Omental fat pad (tissue), 4 donors: ENCODE results near the gene FLT3LG. TPM values are rescaled to one million over a fixed set of nuclear protein-coding genes. Genes with fewer than 3 reads are reported as not detected.

ENCODE experiments used
- ATAC-seq: fragments of 150-250 bp; one replicate; pipeline ENCODE4 v1.9.1; 2016; ENCODE audit warnings: mild to moderate bottlenecking, moderate library complexity; ENCODE audit not compliant: low FRiP score
- DNase-seq: peaks from one replicate; pipeline ENCODE4 v3.0.0-alpha.2; 2019; ENCODE audit warnings: low spot score
- total RNA-seq, 4 donors: library from RNA; depleted of rRNA; stranded (reverse); fragments of >200 nt; gene quantifications; one replicate each; pipeline ENCODE4 v1.1.0, GENCODE V29; 2016
- TF ChIP-seq, protein P1 (sequence below), 3 donors: fragments of 450-650 bp; IDR thresholded peaks; one replicate each; pipeline ENCODE4 v1.5.1; 2016 to 2017; ENCODE audit warnings: antibody characterized with exemption in 3 of 3, mild to moderate bottlenecking in 3 of 3, moderate library complexity in 2 of 3

FLT3LG gene
- total RNA-seq, 4 donors from 2014 or later, result 2.3 to 11.2 (median 2.6) TPM

- TF ChIP-seq, protein P1, sequence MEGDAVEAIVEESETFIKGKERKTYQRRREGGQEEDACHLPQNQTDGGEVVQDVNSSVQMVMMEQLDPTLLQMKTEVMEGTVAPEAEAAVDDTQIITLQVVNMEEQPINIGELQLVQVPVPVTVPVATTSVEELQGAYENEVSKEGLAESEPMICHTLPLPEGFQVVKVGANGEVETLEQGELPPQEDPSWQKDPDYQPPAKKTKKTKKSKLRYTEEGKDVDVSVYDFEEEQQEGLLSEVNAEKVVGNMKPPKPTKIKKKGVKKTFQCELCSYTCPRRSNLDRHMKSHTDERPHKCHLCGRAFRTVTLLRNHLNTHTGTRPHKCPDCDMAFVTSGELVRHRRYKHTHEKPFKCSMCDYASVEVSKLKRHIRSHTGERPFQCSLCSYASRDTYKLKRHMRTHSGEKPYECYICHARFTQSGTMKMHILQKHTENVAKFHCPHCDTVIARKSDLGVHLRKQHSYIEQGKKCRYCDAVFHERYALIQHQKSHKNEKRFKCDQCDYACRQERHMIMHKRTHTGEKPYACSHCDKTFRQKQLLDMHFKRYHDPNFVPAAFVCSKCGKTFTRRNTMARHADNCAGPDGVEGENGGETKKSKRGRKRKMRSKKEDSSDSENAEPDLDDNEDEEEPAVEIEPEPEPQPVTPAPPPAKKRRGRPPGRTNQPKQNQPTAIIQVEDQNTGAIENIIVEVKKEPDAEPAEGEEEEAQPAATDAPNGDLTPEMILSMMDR (IDR thresholded peaks at IDR 0.05), result no peak
- no peak for DNase-seq
- peak; percentile 10 for ATAC-seq
These were observed 9.9 kb upstream of the FLT3LG start for GRCh38 chr19:49463960-49464740.

DNA sequence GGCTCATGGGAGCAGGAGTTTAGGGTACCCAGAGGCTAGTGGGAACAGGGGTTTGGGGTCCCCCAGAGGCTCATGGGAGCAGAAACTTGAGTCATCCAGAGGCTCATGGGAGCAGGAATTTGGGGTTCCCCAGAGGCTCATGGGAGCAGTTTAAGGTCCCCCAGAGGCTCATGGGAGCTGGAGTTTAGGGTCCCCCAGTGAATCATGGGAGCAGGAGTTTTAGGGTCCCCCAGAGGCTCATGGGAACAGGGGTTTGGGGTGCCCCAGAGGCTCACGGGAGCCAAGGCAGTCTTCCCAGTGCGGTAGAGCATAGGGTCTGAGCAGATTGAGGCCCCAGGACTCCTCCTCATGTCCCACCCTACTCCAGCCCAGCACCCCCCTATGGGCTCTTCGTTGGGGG, 8.6 kb upstream of the FLT3LG start:
- no peak for DNase-seq
- no peak for ATAC-seq
- TF ChIP-seq, protein P1 (IDR thresholded peaks at IDR 0.05), result no peak

DNA sequence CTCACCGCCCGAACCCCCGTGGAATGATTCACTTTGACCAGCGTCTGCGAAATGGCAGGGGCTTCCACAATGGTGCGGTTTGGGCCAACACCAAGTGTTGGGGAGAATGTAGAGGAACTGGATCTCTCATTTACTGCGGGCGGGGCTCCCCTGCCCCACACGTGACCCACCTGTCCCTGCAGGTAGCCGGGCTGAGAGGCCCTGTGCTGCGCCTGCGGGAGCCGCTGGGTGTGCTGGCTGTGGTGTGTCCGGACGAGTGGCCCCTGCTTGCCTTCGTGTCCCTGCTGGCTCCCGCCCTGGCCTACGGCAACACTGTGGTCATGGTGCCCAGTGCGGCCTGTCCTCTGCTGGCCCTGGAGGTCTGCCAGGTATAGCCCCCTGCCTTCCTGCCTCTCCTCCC, 5.8 kb upstream of the FLT3LG start:
- ATAC-seq, result no peak
- TF ChIP-seq, protein P1 (IDR thresholded peaks at IDR 0.05), result no peak
- DNase-seq, result no peak

GRCh38 chr19:49468746-49469447, 5.1 kb upstream of the FLT3LG start:
- TF ChIP-seq, protein P1 (IDR thresholded peaks at IDR 0.05), result no peak
- ATAC-seq, result peak; percentile 25

GRCh38 chr19:49469828-49470614, 4.0 kb upstream of the FLT3LG start:
- ATAC-seq (no peak), DNase-seq (no peak)
- TF ChIP-seq, protein P1 (IDR thresholded peaks at IDR 0.05), result no peak

More at GRCh38 chr19:49468746-49469447, 5.1 kb upstream of the FLT3LG start:
- DNase-seq, result no peak

- TF ChIP-seq, protein P1 (IDR thresholded peaks at IDR 0.05), result no peak
- no peak for DNase-seq
- ATAC-seq, result no peak
These were observed 3.4 kb upstream of the FLT3LG start for GRCh38 chr19:49470615-49470978.
